ENCODE data around the gene BAIAP2.
"Not testable (repeated sequence)": the region's sequence is repeated elsewhere in the genome, so short reads cannot be mapped to it uniquely, and the experiment has no call there.

- TF ChIP-seq CTCF (IDR thresholded peaks at IDR 0.05); ZFX (IDR thresholded peaks at IDR 0.05; ENCODE audit: borderline replicate concordance): not testable (repeated sequence)
These were observed 119.1 kb downstream of the BAIAP2 start for GRCh38 chr17:81154016-81154415.
